ENCODE data around the gene OAF.

The OAF gene

GRCh38 chr11:120205596-120206161 is 5.2 kb upstream of the OAF start:
- DNase-seq, result no peak

GRCh38 chr11:120207512-120207911 is 3.3 kb upstream of the OAF start:
- no peak for DNase-seq

- DNase-seq, result no peak
Measured at GRCh38 chr11:120208001-120208441, 2.8 kb upstream of the OAF start.

GRCh38 chr11:120208777-120209176 is 2.1 kb upstream of the OAF start:
- no peak for DNase-seq

GRCh38 chr11:120209746-120210625 is 846 bp upstream of the OAF start:
- DNase-seq, result no peak

- no peak for DNase-seq
Measured at GRCh38 chr11:120211522-120212258, 858 bp downstream of the OAF start.

GRCh38 chr11:120212259-120212878 is 1.5 kb downstream of the OAF start:
- no peak for DNase-seq

- DNase-seq, result no peak
Measured at GRCh38 chr11:120212926-120213325, 2.1 kb downstream of the OAF start.

- DNase-seq, result no peak
Measured at GRCh38 chr11:120214581-120214980, 3.7 kb downstream of the OAF start.

GRCh38 chr11:120215634-120216033 is 4.8 kb downstream of the OAF start:
- no peak for DNase-seq

GRCh38 chr11:120216426-120217102 is 5.7 kb downstream of the OAF start:
- DNase-seq, result no peak

GRCh38 chr11:120217526-120217925 is 6.7 kb downstream of the OAF start:
- no peak for DNase-seq

- DNase-seq, result no peak
Measured at GRCh38 chr11:120217941-120218694, 7.3 kb downstream of the OAF start.

GRCh38 chr11:120218695-120219033 is 7.8 kb downstream of the OAF start:
- no peak for DNase-seq

GRCh38 chr11:120219232-120219937 is 8.6 kb downstream of the OAF start:
- DNase-seq, result no peak

GRCh38 chr11:120219938-120220746 is 9.3 kb downstream of the OAF start:
- DNase-seq, result no peak

- DNase-seq, result no peak
Measured at GRCh38 chr11:120220747-120221037, 9.9 kb downstream of the OAF start.

GRCh38 chr11:120221115-120221752 is 10.4 kb downstream of the OAF start:
- DNase-seq, result no peak

- no peak for DNase-seq
Measured at GRCh38 chr11:120222916-120223315, 12.1 kb downstream of the OAF start.

- DNase-seq, result no peak
Measured at GRCh38 chr11:120223793-120224192, 13.0 kb downstream of the OAF start.
